Mucosa of rectum (tissue), 2 donors: ENCODE measurements around the gene P2RY12.

Experiments used
- H3K27ac ChIP-seq, 2 donors: one replicate each; pipeline ENCODE4 v1.7.0; 2013; ENCODE audit warnings: inconsistent platforms in 2 of 2, low read depth in 2 of 2, low read length in 2 of 2
- H3K27me3 ChIP-seq, 2 donors: one replicate each; pipeline ENCODE4 v1.7.0; 2013; ENCODE audit warnings: low read length in 2 of 2; ENCODE audit not compliant: control insufficient read depth in 2 of 2, insufficient read depth in 2 of 2
- H3K36me3 ChIP-seq, 2 donors: one replicate each; pipeline ENCODE4 v1.7.0; 2013; ENCODE audit warnings: low read length in 2 of 2; ENCODE audit not compliant: control insufficient read depth in 2 of 2, insufficient read depth in 2 of 2
- H3K4me1 ChIP-seq, 2 donors: one replicate each; pipeline ENCODE4 v1.7.0; 2013; ENCODE audit warnings: low read length in 2 of 2, mild to moderate bottlenecking in 1 of 2; ENCODE audit not compliant: control insufficient read depth in 2 of 2, insufficient read depth in 2 of 2
- H3K4me3 ChIP-seq, 2 donors: one replicate each; pipeline ENCODE4 v1.7.0; 2013; ENCODE audit warnings: low read length in 2 of 2
- H3K9ac ChIP-seq, 2 donors: one replicate each; pipeline ENCODE4 v1.7.0; 2013; ENCODE audit warnings: low read length in 2 of 2, low read depth in 1 of 2, mild to moderate bottlenecking in 1 of 2
- H3K9me3 ChIP-seq, 2 donors: one replicate each; pipeline ENCODE4 v1.7.0; 2013; ENCODE audit warnings: low read length in 2 of 2; ENCODE audit not compliant: control insufficient read depth in 2 of 2
- donor health status: healthy.
- donor health status: Normal muscosa, but diverticular disease.

The P2RY12 gene

GRCh38 chr3:151314593-151314992, 70.0 kb downstream of the P2RY12 start:
- Histone ChIP-seq H3K27me3 (no peaks in the 10 kb centered on the region), H3K36me3 (no peaks in the 10 kb centered on the region), H3K27ac (no peak overlapping the region), H3K9me3 (no peaks in the 10 kb centered on the region), H3K9ac (no peak overlapping the region), H3K4me3 (no peak overlapping the region), H3K4me1 (no peaks in the 10 kb centered on the region)

DNA sequence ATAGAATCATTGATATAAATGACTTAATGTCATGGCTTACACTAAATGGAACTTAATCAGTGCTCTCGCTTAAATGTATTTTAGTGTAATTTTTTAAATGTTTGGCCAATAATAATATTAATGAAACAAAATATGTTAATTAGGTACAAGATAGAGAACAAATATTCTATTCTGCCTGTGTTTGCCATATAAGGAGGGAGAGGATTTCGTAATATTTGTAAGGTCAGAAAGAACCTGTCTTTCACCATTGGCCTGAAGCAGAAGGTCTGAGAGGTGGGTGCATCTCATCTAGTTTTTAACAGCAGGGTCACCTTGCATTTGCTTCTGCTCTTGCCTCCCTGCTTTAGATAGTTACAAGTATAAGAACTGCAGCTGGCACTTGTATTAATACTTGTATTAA, 70.4 kb downstream of the P2RY12 start:
- no peaks in the 10 kb centered on the region for H3K27me3 ChIP-seq
- no peak overlapping the region for H3K27ac ChIP-seq
- no peak overlapping the region for H3K9ac ChIP-seq
- H3K4me1 ChIP-seq, result no peaks in the 10 kb centered on the region
- no peaks in the 10 kb centered on the region for H3K9me3 ChIP-seq
- H3K36me3 ChIP-seq, result no peaks in the 10 kb centered on the region
- no peak overlapping the region for H3K4me3 ChIP-seq

- Histone ChIP-seq H3K9ac (no peak overlapping the region), H3K4me1 (no peaks in the 10 kb centered on the region), H3K9me3 (no peaks in the 10 kb centered on the region), H3K4me3 (no peak overlapping the region), H3K27ac (no peak overlapping the region), H3K27me3 (no peaks in the 10 kb centered on the region), H3K36me3 (no peaks in the 10 kb centered on the region)
Measured at GRCh38 chr3:151312972-151313371, 71.6 kb downstream of the P2RY12 start.

- Histone ChIP-seq H3K27me3 (no peaks in the 10 kb centered on the region), H3K9ac (no peak overlapping the region), H3K4me1 (no peaks in the 10 kb centered on the region), H3K4me3 (no peak overlapping the region), H3K9me3 (no peaks in the 10 kb centered on the region), H3K27ac (no peak overlapping the region), H3K36me3 (no peaks in the 10 kb centered on the region)
Measured at GRCh38 chr3:151309566-151309965, 75.0 kb downstream of the P2RY12 start.

- H3K27ac ChIP-seq, result no peak overlapping the region
- no peak overlapping the region for H3K4me3 ChIP-seq
- H3K9ac ChIP-seq, result no peak overlapping the region
- H3K27me3 ChIP-seq, result no peaks in the 10 kb centered on the region
- no peaks in the 10 kb centered on the region for H3K36me3 ChIP-seq
- no peaks in the 10 kb centered on the region for H3K4me1 ChIP-seq
- H3K9me3 ChIP-seq, result no peaks in the 10 kb centered on the region
Measured at GRCh38 chr3:151307583-151308488, 76.7 kb downstream of the P2RY12 start.

GRCh38 chr3:151307131-151307530, 77.4 kb downstream of the P2RY12 start:
- Histone ChIP-seq H3K27ac (no peak overlapping the region), H3K4me3 (no peak overlapping the region), H3K4me1 (no peaks in the 10 kb centered on the region), H3K9me3 (no peaks in the 10 kb centered on the region), H3K9ac (no peak overlapping the region), H3K27me3 (no peaks in the 10 kb centered on the region), H3K36me3 (no peaks in the 10 kb centered on the region)

- no peaks in the 10 kb centered on the region for H3K9me3 ChIP-seq
- H3K4me1 ChIP-seq, result no peaks in the 10 kb centered on the region
Measured at GRCh38 chr3:151306168-151306810, 78.3 kb downstream of the P2RY12 start.

DNA sequence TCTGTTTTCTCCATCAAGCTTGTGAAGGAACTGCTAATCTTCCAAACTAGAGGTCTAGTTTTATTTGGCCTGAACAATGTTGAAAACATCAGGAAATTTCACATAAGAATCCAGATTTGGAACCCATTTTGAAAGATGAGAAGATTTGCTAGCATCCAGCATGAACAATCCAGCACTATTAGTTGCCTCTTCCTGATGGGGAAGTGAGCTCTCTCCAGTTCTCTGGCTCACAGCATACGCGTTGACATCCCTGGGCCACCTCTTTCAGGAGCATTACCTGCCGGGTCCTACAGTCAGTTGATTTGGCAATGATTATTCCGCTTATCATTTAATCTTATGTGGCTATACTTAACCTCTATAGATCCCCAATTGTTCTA, 78.8 kb downstream of the P2RY12 start:
- no peaks in the 10 kb centered on the region for H3K9me3 ChIP-seq
- no peaks in the 10 kb centered on the region for H3K36me3 ChIP-seq
- no peaks in the 10 kb centered on the region for H3K4me1 ChIP-seq
- no peaks in the 10 kb centered on the region for H3K27me3 ChIP-seq
- no peak overlapping the region for H3K4me3 ChIP-seq
- no peak overlapping the region for H3K9ac ChIP-seq
- H3K27ac ChIP-seq, result no peak overlapping the region

More at GRCh38 chr3:151306168-151306810, 78.3 kb downstream of the P2RY12 start:
- Histone ChIP-seq H3K4me3 (no peak overlapping the region), H3K27ac (no peak overlapping the region), H3K27me3 (no peaks in the 10 kb centered on the region), H3K36me3 (no peaks in the 10 kb centered on the region), H3K9ac (no peak overlapping the region)

GRCh38 chr3:151305060-151305774, 79.3 kb downstream of the P2RY12 start:
- Histone ChIP-seq H3K27me3 (no peaks in the 10 kb centered on the region), H3K9me3 (no peaks in the 10 kb centered on the region), H3K4me1 (no peaks in the 10 kb centered on the region), H3K36me3 (no peaks in the 10 kb centered on the region), H3K4me3 (no peak overlapping the region), H3K9ac (no peak overlapping the region), H3K27ac (no peak overlapping the region)

GRCh38 chr3:151303751-151304150, 80.8 kb downstream of the P2RY12 start:
- no peaks in the 10 kb centered on the region for H3K36me3 ChIP-seq
- no peaks in the 10 kb centered on the region for H3K9me3 ChIP-seq
- no peaks in the 10 kb centered on the region for H3K27me3 ChIP-seq
- no peaks in the 10 kb centered on the region for H3K4me1 ChIP-seq
- no peak overlapping the region for H3K9ac ChIP-seq
- no peak overlapping the region for H3K4me3 ChIP-seq
- H3K27ac ChIP-seq, result no peak overlapping the region
